Keratinocyte (primary cell): ENCODE data around the gene BET1L. TPM values are rescaled to one million over a fixed set of nuclear protein-coding genes. Genes with fewer than 3 reads are reported as not detected.
"Not testable (repeated sequence)": the region's sequence is repeated elsewhere in the genome, so short reads cannot be mapped to it uniquely, and the experiment has no call there.

Experiments used
- DNase-seq: peaks from one replicate; pipeline ENCODE4 v3.0.0-alpha.2; 2011; ENCODE audit warnings: low read depth, missing footprints, low spot score
- FAIRE-seq: peaks from 2 replicates; lab custom pipeline; 2011; peaks lifted over from hg19 to GRCh38; lab: Jason Lieb, UNC
- H2AFZ ChIP-seq: 2 replicates; pipeline ENCODE4 v1.6.0; 2012; ENCODE audit warnings: low read length, control low read depth, inconsistent platforms; ENCODE audit not compliant: control insufficient read depth
- H3K27ac ChIP-seq: 2 replicates; pipeline ENCODE4 v1.5.1; 2011; ENCODE audit warnings: low read length; ENCODE audit not compliant: control insufficient read depth, insufficient read depth
- H3K27me3 ChIP-seq: 3 replicates; pipeline ENCODE4 v1.6.0; 2011; ENCODE audit warnings: low read length; ENCODE audit not compliant: control insufficient read depth, insufficient read depth; ENCODE audit errors: extremely low read depth
- H3K36me3 ChIP-seq, 2 experiments: 2 replicates in 1 of 2; 3 replicates in 1 of 2; pipeline ENCODE4 v1.5.1; 2011; ENCODE audit warnings: low read length in 2 of 2, mild to moderate bottlenecking in 1 of 2; ENCODE audit not compliant: control insufficient read depth in 2 of 2, insufficient read depth in 2 of 2; ENCODE audit errors: extremely low read depth in 1 of 2
- H3K4me1 ChIP-seq: 3 replicates; pipeline ENCODE4 v1.5.1; 2011; ENCODE audit warnings: low read length; ENCODE audit not compliant: control insufficient read depth, insufficient read depth; ENCODE audit errors: extremely low read depth
- H3K4me2 ChIP-seq: 3 replicates; pipeline ENCODE4 v1.6.0; 2011; ENCODE audit warnings: low read depth, low read length; ENCODE audit not compliant: control insufficient read depth, insufficient read depth; ENCODE audit errors: extremely low read depth
- H3K4me3 ChIP-seq, 3 experiments: fragments of 200-600 bp in 1 of 3; sonication (generic) in 1 of 3; 2 replicates in 2 of 3; 3 replicates in 1 of 3; pipeline ENCODE4 v1.5.1; 2011 to 2016; ENCODE audit warnings: low read length in 3 of 3, mild to moderate bottlenecking in 3 of 3, control low read depth in 2 of 3, inconsistent platforms in 1 of 3, low read depth in 1 of 3, mixed read lengths in 1 of 3, mixed run types in 1 of 3, moderate library complexity in 1 of 3; ENCODE audit not compliant: control insufficient read depth in 2 of 3, insufficient read depth in 2 of 3; ENCODE audit errors: extremely low read depth in 1 of 3
- H3K79me2 ChIP-seq: 2 replicates; pipeline ENCODE4 v1.6.0; 2012; ENCODE audit warnings: low read length; ENCODE audit not compliant: control insufficient read depth, insufficient read depth
- H3K9ac ChIP-seq: 3 replicates; pipeline ENCODE4 v1.6.0; 2011; ENCODE audit warnings: low read length; ENCODE audit not compliant: control insufficient read depth, insufficient read depth; ENCODE audit errors: extremely low read depth
- H3K9me1 ChIP-seq: 3 replicates; pipeline ENCODE4 v1.6.0; 2011; ENCODE audit warnings: low read length; ENCODE audit not compliant: control insufficient read depth, insufficient read depth; ENCODE audit errors: extremely low read depth
- H3K9me3 ChIP-seq: 2 replicates; pipeline ENCODE4 v1.5.1; 2012; ENCODE audit warnings: low read depth, low read length; ENCODE audit not compliant: control insufficient read depth
- H4K20me1 ChIP-seq: 3 replicates; pipeline ENCODE4 v1.6.0; 2011; ENCODE audit warnings: low read length; ENCODE audit not compliant: control insufficient read depth, insufficient read depth; ENCODE audit errors: extremely low read depth
- CTCF ChIP-seq, 3 experiments: IDR thresholded peaks in 1 of 3; conservative IDR thresholded peaks in 1 of 3; optimal IDR thresholded peaks in 1 of 3; 2 replicates in 2 of 3; 3 replicates in 1 of 3; pipeline versions ENCODE3 to v1.5.1; 2011; ENCODE audit warnings: low read length in 3 of 3, mild to moderate bottlenecking in 3 of 3, moderate library complexity in 2 of 3, control low read depth in 1 of 3, inconsistent platforms in 1 of 3; ENCODE audit not compliant: insufficient read depth in 2 of 3; ENCODE audit errors: extremely low read depth in 1 of 3
- EZH2 ChIP-seq: IDR thresholded peaks from one replicate; pipeline ENCODE4 v1.6.1; 2012; ENCODE audit warnings: inconsistent platforms, mild to moderate bottlenecking, low read length, moderate library complexity
- dilution Hi-C: fragments of 300-500 bp; cut with MboI; formaldehyde crosslinking; loops from one replicate; pipeline ENCODE4 v1.7.0; 2020; ENCODE audit warnings: low sequenced_read_pairs; ENCODE audit not compliant: extremely low pct_ligation_motif_present
- polyA plus RNA-seq, 5 experiments: library from polyadenylated mRNA; depleted of rRNA in 3 of 5; stranded (reverse) in 3 of 5; stranded (forward) in 1 of 5; unstranded in 1 of 5; fragments of >200 nt; gene quantifications; 1 replicate in 1 of 5; 2 replicates in 3 of 5; 3 replicates in 1 of 5; pipeline versions ENCODE4 v1.2.1 to v1.2.3, GENCODE V29; 2011 to 2012; ENCODE audit warnings: missing spikeins in 2 of 5, low read depth in 1 of 5, low replicate concordance in 1 of 5

The BET1L gene
- polyA plus RNA-seq, 1 donor (not counting 4 experiments of a cell fraction or from before 2014, with no cell fraction given), result 27.0 TPM

GRCh38 chr11:196786-197731, 10.1 kb downstream of the BET1L start:
- Histone ChIP-seq H4K20me1 (no peaks in the 10 kb centered on the region), H3K79me2 (no peaks in the 10 kb centered on the region), H3K9me1 (no peaks in the 10 kb centered on the region), H3K36me3 (peaks cover 0 to 1% of the 10 kb centered on the region in 2 experiments), H3K4me2 (no peak overlapping the region), H3K27ac (no peak overlapping the region), H3K4me1 (no peaks in the 10 kb centered on the region), H3K4me3 (no peak overlapping the region), H3K9me3 (no peaks in the 10 kb centered on the region), H3K9ac (no peak overlapping the region), H3K27me3 (no peaks in the 10 kb centered on the region), H2AFZ (no peak overlapping the region)
- no peak for TF ChIP-seq EZH2
- TF ChIP-seq CTCF (optimal IDR thresholded peaks at IDR 0.05 in 1 of 3, IDR thresholded peaks at IDR 0.05 in 1 of 3, conservative IDR thresholded peaks at IDR 0.05 in 1 of 3; ENCODE audit: extremely low read depth in 1 of 3, insufficient read depth in 2 of 3, low read length in 3 of 3), result no peak
- DNase-seq, result no peak
- dilution Hi-C loops, result no loop called here
- FAIRE-seq, result no peak

GRCh38 chr11:193481-193880, 13.7 kb downstream of the BET1L start:
- DNase-seq, H3K36me3 ChIP-seq, H3K9ac ChIP-seq, H4K20me1 ChIP-seq, H3K27ac ChIP-seq, dilution Hi-C loops, H3K27me3 ChIP-seq, H3K4me1 ChIP-seq, H3K79me2 ChIP-seq, FAIRE-seq, H3K4me2 ChIP-seq, H3K9me3 ChIP-seq, H2AFZ ChIP-seq, H3K9me1 ChIP-seq, H3K4me3 ChIP-seq: not testable (repeated sequence)

- dilution Hi-C loops, FAIRE-seq, H3K4me3 ChIP-seq: not testable (repeated sequence)
Observed at GRCh38 chr11:192674-193128, 14.5 kb downstream of the BET1L start, which contains the start of gene SCGB1C1. SCGB1C1 (plus strand) TSS chr11:193078; CDS start chr11:193100, 22 bp downstream.

More at GRCh38 chr11:192674-193128, 14.5 kb downstream of the BET1L start, which contains the start of gene SCGB1C1:
- H3K79me2 ChIP-seq, H3K9me1 ChIP-seq, H3K27me3 ChIP-seq, DNase-seq, H3K36me3 ChIP-seq, H3K9me3 ChIP-seq, H3K4me1 ChIP-seq, H3K27ac ChIP-seq, H3K4me2 ChIP-seq, H2AFZ ChIP-seq, H3K9ac ChIP-seq, H4K20me1 ChIP-seq: not testable (repeated sequence)
